Panc1 (cell line): ENCODE results near the gene GGTLC1. TPM values are rescaled to one million over a fixed set of nuclear protein-coding genes. Genes with fewer than 3 reads are reported as not detected.

ENCODE experiments used
- ATAC-seq: fragments of 200-7000 bp; cut with Tn5 transposase; 2 replicates; pipeline ENCODE4 v1.9.1; 2020; ENCODE audit warnings: mild to moderate bottlenecking, moderate library complexity
- BruUV-seq: library from RNA; stranded (reverse); fragments of 400-500 nt; replicated peaks from 2 replicates; lab custom pipeline; 2021; lab: Mats Ljungman, UMichigan
- CTCF ChIA-PET: fragments of 300-600 bp; sonication (Branson Sonifier 250); formaldehyde crosslinking; loops from one replicate; lab custom pipeline; 2022; ENCODE audit warnings: antibody characterized with exemption; lab: Charles Lee
- POLR2A ChIA-PET: fragments of 300-600 bp; sonication (Branson Sonifier 250); formaldehyde crosslinking; loops from one replicate; lab custom pipeline; 2022; ENCODE audit warnings: antibody characterized with exemption; lab: Charles Lee
- DNase-seq: peaks from one replicate; pipeline ENCODE4 v3.0.0-alpha.2; 2010; ENCODE audit warnings: low read depth, low spot score
- H3K27ac ChIP-seq: 2 replicates; pipeline ENCODE4 v1.5.1; 2011; ENCODE audit warnings: mild to moderate bottlenecking, low read length, inconsistent platforms
- H3K27me3 ChIP-seq: fragments of 200-500 bp; sonication (Bioruptor generic); 2 replicates; pipeline ENCODE4 v1.6.0; 2014; ENCODE audit warnings: low read length, inconsistent platforms; ENCODE audit not compliant: control insufficient read depth, insufficient read depth
- H3K36me3 ChIP-seq: fragments of 200-500 bp; sonication (Bioruptor generic); 2 replicates; pipeline ENCODE4 v1.5.1; 2014; ENCODE audit warnings: inconsistent platforms, mild to moderate bottlenecking, low read length, moderate library complexity; ENCODE audit not compliant: control insufficient read depth, insufficient read depth
- H3K4me1 ChIP-seq: 2 replicates; pipeline ENCODE4 v1.5.1; 2011; ENCODE audit warnings: inconsistent platforms, mild to moderate bottlenecking, low read length, moderate library complexity; ENCODE audit not compliant: control insufficient read depth, insufficient read depth
- H3K4me3 ChIP-seq, 2 experiments: 2 replicates each; pipeline ENCODE4 v1.5.1; 2011 to 2012; ENCODE audit warnings: low read depth in 2 of 2, low read length in 2 of 2, mild to moderate bottlenecking in 2 of 2, inconsistent platforms in 1 of 2, moderate library complexity in 1 of 2
- H3K9me3 ChIP-seq: fragments of 200-500 bp; sonication (Bioruptor generic); 2 replicates; pipeline ENCODE4 v1.5.1; 2014; ENCODE audit warnings: low read depth, mild to moderate bottlenecking, inconsistent platforms, low read length, moderate library complexity; ENCODE audit not compliant: control insufficient read depth, insufficient read depth
- POLR2AphosphoS5 ChIP-seq: IDR thresholded peaks from 2 replicates; pipeline ENCODE4 v1.6.1; 2012; ENCODE audit warnings: mild to moderate bottlenecking, low read depth, low read length, moderate library complexity
- SIN3A ChIP-seq: IDR thresholded peaks from 2 replicates; pipeline ENCODE4 v1.6.1; 2012; ENCODE audit warnings: low read depth, mild to moderate bottlenecking, low read length, moderate library complexity, borderline replicate concordance; ENCODE audit not compliant: insufficient read depth
- TCF7L2 ChIP-seq: IDR thresholded peaks from 2 replicates; pipeline ENCODE4 v1.6.1; 2011; ENCODE audit warnings: mild to moderate bottlenecking, low read depth, low read length, inconsistent platforms
- in situ Hi-C: cut with HindIII; loops from 2 replicates; pipeline ENCODE4 v1.10.0; 2016; ENCODE audit warnings: low sequenced_read_pairs, low pct_unique_long_range_greater_than_20kb
- intact Hi-C: fragments of 100-400 bp; cut with micrococcal nuclease; formaldehyde crosslinking; loops from one replicate; pipeline ENCODE4 v1.10.0; 2022; ENCODE audit not compliant: unreplicated experiment
- total RNA-seq: library from RNA; stranded (reverse); gene quantifications from one replicate; pipeline ENCODE4 v1.2.1, GENCODE V29; 2021; ENCODE audit not compliant: unreplicated experiment
- TF ChIP-seq, protein P1 (sequence below), 2 experiments: IDR thresholded peaks; 2 replicates each; pipeline ENCODE4 v1.6.1; 2011 to 2012; ENCODE audit warnings: low read depth in 2 of 2, control low read depth in 1 of 2, low read length in 1 of 2, mild to moderate bottlenecking in 1 of 2, moderate library complexity in 1 of 2; ENCODE audit not compliant: insufficient read depth in 1 of 2
- TF ChIP-seq, protein P2 (sequence below): fragments of 450-650 bp; IDR thresholded peaks from 2 replicates; pipeline ENCODE4 v1.5.1; 2017; ENCODE audit warnings: mild to moderate bottlenecking

Gene GGTLC1
- total RNA-seq, 1 experiment from 2014 or later = 0.18 TPM

DNA sequence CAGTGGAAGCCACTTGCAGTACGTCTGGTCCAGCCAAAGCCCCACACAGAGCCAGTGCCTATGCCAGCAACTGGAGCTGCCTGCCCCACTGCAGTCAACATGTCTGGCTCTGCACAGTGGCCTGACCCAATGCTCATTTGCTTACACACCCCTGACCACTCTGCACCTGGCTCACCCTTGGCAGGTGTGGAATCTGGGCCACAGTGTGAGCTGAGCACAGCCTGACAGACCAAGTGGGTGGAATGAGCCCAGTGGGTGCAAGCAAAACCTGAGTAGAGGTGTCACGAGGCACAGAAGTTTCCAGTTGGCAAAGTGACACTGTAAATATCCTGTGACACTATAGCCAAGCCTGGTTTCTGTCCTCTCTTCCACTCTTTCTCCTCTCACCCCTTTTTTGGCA lies 49.5 kb downstream of the GGTLC1 start:
- DNase-seq = no peak
- no peaks in the 10 kb centered on the region for H3K36me3 ChIP-seq
- in situ Hi-C loops = no loop called here
- TF ChIP-seq, protein P1, sequence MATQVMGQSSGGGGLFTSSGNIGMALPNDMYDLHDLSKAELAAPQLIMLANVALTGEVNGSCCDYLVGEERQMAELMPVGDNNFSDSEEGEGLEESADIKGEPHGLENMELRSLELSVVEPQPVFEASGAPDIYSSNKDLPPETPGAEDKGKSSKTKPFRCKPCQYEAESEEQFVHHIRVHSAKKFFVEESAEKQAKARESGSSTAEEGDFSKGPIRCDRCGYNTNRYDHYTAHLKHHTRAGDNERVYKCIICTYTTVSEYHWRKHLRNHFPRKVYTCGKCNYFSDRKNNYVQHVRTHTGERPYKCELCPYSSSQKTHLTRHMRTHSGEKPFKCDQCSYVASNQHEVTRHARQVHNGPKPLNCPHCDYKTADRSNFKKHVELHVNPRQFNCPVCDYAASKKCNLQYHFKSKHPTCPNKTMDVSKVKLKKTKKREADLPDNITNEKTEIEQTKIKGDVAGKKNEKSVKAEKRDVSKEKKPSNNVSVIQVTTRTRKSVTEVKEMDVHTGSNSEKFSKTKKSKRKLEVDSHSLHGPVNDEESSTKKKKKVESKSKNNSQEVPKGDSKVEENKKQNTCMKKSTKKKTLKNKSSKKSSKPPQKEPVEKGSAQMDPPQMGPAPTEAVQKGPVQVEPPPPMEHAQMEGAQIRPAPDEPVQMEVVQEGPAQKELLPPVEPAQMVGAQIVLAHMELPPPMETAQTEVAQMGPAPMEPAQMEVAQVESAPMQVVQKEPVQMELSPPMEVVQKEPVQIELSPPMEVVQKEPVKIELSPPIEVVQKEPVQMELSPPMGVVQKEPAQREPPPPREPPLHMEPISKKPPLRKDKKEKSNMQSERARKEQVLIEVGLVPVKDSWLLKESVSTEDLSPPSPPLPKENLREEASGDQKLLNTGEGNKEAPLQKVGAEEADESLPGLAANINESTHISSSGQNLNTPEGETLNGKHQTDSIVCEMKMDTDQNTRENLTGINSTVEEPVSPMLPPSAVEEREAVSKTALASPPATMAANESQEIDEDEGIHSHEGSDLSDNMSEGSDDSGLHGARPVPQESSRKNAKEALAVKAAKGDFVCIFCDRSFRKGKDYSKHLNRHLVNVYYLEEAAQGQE (IDR thresholded peaks at IDR 0.05; ENCODE audit: insufficient read depth in 1 of 2, low read depth in 2 of 2, low read length in 1 of 2) = no peak
- no peak for TF ChIP-seq SIN3A
- TF ChIP-seq, protein P2, sequence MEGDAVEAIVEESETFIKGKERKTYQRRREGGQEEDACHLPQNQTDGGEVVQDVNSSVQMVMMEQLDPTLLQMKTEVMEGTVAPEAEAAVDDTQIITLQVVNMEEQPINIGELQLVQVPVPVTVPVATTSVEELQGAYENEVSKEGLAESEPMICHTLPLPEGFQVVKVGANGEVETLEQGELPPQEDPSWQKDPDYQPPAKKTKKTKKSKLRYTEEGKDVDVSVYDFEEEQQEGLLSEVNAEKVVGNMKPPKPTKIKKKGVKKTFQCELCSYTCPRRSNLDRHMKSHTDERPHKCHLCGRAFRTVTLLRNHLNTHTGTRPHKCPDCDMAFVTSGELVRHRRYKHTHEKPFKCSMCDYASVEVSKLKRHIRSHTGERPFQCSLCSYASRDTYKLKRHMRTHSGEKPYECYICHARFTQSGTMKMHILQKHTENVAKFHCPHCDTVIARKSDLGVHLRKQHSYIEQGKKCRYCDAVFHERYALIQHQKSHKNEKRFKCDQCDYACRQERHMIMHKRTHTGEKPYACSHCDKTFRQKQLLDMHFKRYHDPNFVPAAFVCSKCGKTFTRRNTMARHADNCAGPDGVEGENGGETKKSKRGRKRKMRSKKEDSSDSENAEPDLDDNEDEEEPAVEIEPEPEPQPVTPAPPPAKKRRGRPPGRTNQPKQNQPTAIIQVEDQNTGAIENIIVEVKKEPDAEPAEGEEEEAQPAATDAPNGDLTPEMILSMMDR = no peak
- no peak for TF ChIP-seq TCF7L2
- no peak for TF ChIP-seq POLR2AphosphoS5
- ATAC-seq = no peak
- intact Hi-C loops = loop anchor here (5.0 kb wide), 1 partner anchor 217 kb away; no protein-coding TSS in a partner anchor
- ChIA-PET POLR2A (no interaction called here), CTCF (no interaction called here)
- no peaks in the 10 kb centered on the region for H3K9me3 ChIP-seq
- H3K27me3 ChIP-seq = no peaks in the 10 kb centered on the region; the same call in 1 of the 2 replicates
- BruUV-seq = no TSS peak
- H3K4me1 ChIP-seq = no peaks in the 10 kb centered on the region
- H3K4me3 ChIP-seq = no peak overlapping the region
- H3K27ac ChIP-seq = no peak overlapping the region

- ChIA-PET CTCF (no interaction called here), POLR2A (no interaction called here)
- H3K9me3 ChIP-seq = no peaks in the 10 kb centered on the region
- H3K4me3 ChIP-seq = no peak overlapping the region
- no TSS peak for BruUV-seq
- no peaks in the 10 kb centered on the region for H3K4me1 ChIP-seq
- in situ Hi-C loops = no loop called here
- H3K27ac ChIP-seq = no peak overlapping the region
- DNase-seq (no peak), ATAC-seq (no peak)
- H3K27me3 ChIP-seq = no peaks in the 10 kb centered on the region; the same call in 1 of the 2 replicates
- no peak for TF ChIP-seq TCF7L2
- TF ChIP-seq, protein P1 (IDR thresholded peaks at IDR 0.05; ENCODE audit: insufficient read depth in 1 of 2, low read depth in 2 of 2, low read length in 1 of 2) = no peak
- TF ChIP-seq SIN3A = no peak
- TF ChIP-seq, protein P2 = no peak
- TF ChIP-seq POLR2AphosphoS5 = no peak
- H3K36me3 ChIP-seq = no peaks in the 10 kb centered on the region
- intact Hi-C loops = loop anchor here (5.0 kb wide), 1 partner anchor 216 kb away; no protein-coding TSS in a partner anchor
Measured at GRCh38 chr20:23938118-23938438, 50.5 kb downstream of the GGTLC1 start.
